KOPT-K1 (cell line): Measurements from ENCODE around the gene TTYH3.
"Not testable (repeated sequence)": the region's sequence is repeated elsewhere in the genome, so short reads cannot be mapped to it uniquely, and the experiment has no call there.

ENCODE experiments used
- H3K27ac ChIP-seq: fragments of 200-600 bp; sonication (generic); 2 replicates; pipeline ENCODE4 v1.5.1; 2016; ENCODE audit warnings: antibody characterized with exemption, mild to moderate bottlenecking, low read depth, low read length; ENCODE audit not compliant: poor library complexity, severe bottlenecking
- H3K36me3 ChIP-seq: fragments of 200-600 bp; sonication (generic); 2 replicates; pipeline ENCODE4 v1.5.1; 2017; ENCODE audit warnings: antibody characterized with exemption, mild to moderate bottlenecking, low read length, moderate library complexity; ENCODE audit not compliant: insufficient read depth
- H3K9me3 ChIP-seq: fragments of 200-600 bp; sonication (generic); 2 replicates; pipeline ENCODE4 v1.5.1; 2017; ENCODE audit warnings: antibody characterized with exemption, low read length, mild to moderate bottlenecking; ENCODE audit not compliant: insufficient read depth, poor library complexity, severe bottlenecking

The TTYH3 gene

DNA sequence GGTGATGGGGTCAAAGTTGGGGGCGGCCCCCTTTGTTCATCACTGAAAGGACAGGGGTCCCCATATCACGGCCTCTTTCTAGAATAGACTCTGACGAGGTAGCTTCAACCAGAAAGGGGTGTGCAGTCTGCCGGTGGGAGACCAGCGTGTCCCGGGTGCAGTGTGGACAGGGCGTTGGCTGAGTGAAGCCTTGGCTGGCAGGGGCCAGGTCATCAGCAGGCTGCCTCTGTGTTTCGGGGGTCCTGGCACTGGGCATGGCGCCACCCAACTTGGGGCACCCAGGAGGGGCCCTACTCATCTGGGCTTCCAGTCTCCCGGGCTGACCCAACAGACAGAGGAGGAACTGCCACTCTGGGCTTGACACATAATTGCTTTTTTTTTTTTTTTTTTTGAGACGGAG lies 52.7 kb downstream of the TTYH3 start:
- H3K36me3 ChIP-seq, result no peaks in the 10 kb centered on the region
- H3K9me3 ChIP-seq, result no peaks in the 10 kb centered on the region
- H3K27ac ChIP-seq, result no peak overlapping the region

DNA sequence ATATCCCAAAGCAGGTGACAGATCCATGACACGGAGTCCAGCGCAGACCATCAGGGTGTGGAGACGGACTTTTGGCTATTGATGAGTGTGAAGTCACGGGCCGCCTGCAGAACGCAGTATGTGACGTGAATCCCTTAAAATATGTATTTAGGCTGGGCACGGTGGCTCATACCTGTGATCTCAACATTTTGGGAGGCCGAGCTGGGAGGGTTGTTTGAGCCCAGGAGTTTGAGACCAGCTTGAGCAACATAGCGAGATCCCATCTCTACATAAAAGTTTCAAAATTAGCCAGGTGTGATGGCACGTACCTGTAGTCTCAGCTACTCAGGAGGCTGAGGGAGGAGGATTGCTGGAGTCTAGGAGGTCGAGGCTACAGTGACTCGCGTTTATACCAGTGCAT lies 54.3 kb downstream of the TTYH3 start:
- no peaks in the 10 kb centered on the region for H3K36me3 ChIP-seq
- no peaks in the 10 kb centered on the region for H3K9me3 ChIP-seq
- no peak overlapping the region for H3K27ac ChIP-seq

DNA sequence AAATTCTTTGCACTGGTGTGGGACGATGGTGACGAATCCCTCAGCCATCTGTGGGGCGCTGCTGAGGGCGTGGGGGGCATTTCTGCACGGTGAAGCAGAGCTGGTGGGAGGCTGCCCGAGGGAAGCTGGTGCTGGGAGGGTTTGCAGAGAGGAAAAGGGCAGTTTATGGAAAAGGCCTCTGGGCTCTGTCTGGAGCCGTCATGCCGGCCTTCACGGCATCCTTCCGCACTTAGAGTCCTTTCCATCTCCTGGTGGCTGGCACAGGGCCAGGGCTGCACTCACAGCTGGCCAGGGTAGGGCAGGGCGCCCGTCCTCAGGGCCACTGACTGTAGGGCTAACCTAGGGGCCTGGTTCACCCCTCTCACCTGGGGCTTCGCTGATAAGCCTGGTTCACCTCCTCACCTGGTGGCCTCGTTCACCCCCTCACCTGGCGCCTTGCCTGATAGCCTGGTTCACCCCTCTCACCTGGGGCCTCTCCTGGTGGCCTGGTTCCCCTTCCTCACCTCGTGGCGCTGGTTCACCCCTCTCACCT lies 55.6 kb downstream of the TTYH3 start:
- no peaks in the 10 kb centered on the region for H3K36me3 ChIP-seq
- no peaks in the 10 kb centered on the region for H3K9me3 ChIP-seq
- no peak overlapping the region for H3K27ac ChIP-seq

DNA sequence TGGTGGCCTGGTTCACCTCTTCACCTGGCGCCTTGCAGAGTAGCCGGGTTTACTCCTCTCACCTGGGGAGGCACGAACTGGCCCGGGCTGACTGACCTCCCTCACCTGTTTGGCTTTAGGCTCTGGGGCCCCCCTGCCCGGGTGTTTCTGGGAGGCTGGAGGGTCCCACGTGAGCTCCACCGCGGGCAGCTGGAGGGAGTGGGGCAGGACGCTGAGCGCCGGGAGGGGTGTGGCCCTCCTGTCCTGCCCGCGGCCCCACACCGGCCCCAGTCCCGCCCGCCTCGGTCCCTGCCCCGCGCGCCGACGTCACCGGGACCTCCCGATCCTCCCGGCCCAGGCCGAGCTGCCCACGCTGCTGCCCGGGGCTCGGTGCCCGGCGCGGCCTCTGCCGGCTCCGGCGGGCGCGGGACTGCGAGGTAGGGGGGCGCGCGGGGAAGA lies 56.1 kb downstream of the TTYH3 start, which contains the start of gene AMZ1:
Gene AMZ1, plus strand, starts transcription at position 322 of the 438 bp plus-strand sequence. CDS start 12,250 bp downstream, outside the sequence.
- H3K9me3 ChIP-seq, result no peaks in the 10 kb centered on the region
- H3K36me3 ChIP-seq, result no peaks in the 10 kb centered on the region
- no peak within 1 kb of the TSS for H3K27ac ChIP-seq

DNA sequence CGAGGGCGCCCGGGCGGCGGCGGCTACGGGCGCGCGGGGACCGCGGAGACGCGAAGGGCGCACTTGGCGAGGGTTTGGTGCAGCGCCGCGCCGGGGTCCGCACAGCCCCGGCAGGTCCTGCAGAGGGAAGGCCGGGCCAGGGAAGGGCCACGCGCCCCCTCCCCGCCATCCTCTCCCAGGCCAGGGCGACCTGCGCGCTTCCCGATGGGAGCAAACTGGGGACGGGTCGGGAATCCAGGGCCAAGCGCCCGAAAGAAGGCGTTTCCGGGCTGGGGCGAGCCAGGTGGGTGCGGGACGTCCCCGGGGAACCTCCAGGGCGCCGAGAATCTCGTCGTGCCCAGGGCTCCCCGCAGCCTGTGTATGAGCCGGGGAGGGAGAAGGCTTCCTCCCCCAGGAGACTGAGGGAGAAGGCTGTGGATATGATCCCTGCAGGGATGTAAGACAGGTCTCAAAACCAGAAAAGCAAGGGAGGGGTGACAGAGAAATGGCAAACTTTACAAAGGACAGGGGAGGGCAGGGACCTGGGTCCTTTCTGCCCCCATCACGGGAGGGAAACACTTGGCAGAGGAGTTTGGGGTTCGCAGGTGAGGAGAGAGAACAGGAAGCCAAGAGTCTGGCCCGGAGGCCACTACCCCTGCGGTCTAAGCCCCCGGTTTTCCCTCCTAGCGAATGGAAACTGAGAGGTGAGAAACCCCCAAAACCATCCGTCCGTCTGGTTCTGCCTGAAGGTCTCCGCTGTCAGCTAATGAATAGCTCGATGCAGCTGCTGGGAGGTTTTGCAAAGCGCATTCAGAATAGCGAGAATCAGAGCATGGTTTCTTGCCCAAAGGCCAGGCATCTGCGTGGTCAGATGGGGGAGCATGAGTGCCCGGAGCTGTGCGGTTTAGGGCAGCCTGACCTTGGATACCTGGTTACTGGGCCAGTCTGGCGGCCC lies 56.9 kb downstream of the TTYH3 start:
- Histone ChIP-seq H3K27ac (no peak overlapping the region), H3K36me3 (no peaks in the 10 kb centered on the region), H3K9me3 (no peaks in the 10 kb centered on the region)

DNA sequence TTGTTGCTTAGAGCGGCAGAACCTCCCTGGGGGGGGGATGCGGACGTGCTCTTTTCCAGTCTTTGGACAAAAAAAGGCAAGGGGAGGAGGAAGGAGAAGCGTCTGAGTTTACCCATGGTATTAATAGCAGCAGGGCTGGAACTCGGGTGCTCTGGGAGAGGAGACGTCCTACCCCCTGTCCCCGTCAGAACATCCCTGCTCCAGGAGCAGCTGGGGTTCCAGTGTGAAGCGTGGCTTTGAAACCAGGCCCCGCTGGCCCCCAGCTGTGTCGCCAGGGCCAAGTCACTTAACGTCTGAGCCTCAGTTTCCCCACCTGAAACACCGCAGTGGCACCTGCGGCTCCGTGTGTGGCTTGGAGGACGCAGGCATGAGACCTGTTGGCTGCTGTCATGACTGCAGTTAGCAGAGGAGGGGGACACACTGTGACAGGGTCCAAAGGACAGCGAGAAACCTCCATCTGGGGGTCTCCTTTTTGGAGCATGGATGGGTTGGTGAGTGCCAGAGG lies 57.6 kb downstream of the TTYH3 start:
- Histone ChIP-seq H3K9me3 (no peaks in the 10 kb centered on the region), H3K27ac (no peak overlapping the region), H3K36me3 (no peaks in the 10 kb centered on the region)

DNA sequence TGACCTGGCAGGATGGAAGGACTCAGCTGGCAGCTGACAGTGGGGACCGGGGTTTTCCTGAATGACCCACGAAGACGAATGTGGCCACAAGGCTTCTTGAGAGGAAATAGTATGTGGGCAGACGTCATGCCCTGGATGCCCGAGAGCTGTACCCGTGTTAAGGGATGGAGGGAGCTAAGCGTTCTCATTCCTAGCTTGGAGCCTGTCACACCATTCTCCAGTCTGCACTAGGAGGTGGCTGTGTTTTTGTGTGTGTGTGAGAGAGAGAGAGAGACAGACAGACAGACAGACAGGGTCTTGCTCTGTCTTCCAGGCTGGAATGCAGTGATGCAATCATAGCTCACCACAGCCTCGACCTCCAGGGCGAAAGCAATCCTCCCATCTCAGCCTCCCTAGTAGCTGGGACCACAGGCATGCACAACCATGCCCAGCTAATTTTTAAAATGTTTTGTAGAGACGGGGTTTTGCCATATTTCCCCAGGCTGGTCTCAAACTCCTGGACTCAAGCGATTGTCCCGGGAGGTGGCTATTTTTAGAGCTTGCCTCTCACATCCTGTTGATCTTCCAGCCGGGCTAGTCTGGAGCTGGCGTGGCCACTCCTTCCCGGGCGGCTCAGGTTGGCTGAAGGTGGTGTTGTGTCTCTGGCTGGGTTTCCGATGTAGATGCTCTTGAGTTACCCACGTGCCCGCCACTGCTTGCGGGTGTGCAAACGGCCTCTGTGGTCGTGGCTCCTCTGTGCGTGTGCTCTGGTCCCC lies 58.3 kb downstream of the TTYH3 start:
- Histone ChIP-seq H3K9me3 (no peaks in the 10 kb centered on the region), H3K36me3 (no peaks in the 10 kb centered on the region)

DNA sequence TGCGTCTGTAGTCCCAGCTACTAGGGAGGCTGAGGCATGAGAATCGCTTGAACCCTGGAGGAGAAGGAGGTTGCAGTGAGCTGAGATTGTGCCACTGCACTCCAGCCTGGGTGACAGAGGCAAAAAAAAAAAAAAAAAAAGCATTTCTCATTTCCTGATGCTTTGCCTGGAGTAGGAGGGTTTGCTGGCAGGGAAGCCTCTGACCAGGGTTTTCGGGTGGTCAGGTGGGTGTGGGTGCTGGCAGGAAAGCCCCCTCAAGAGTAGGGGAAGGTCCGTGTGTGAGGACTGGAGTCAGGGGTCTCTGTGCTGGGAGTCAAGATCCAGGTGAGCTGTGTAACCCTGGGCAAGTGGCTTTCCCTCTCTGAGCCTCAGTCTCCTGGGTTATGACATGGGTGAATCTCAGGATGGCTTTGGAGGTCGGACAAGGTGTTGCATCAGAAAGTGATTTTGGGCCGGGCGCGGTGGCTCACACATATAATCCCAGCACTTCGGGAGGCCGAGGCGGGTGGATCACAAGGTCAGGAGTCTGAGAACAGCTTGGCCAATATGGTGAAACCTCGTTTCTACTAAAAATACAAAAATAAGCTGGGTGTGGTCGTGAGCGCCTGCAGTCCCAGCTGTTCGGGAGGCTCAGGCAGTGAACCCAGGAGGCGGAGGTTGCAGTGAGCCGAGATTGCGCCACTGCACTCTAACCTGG lies 59.4 kb downstream of the TTYH3 start:
- H3K9me3 ChIP-seq, result no peaks in the 10 kb centered on the region
- H3K36me3 ChIP-seq, result no peaks in the 10 kb centered on the region
- no peak overlapping the region for H3K27ac ChIP-seq

More for the DNA sequence above, 58.3 kb downstream of the TTYH3 start:
- H3K27ac ChIP-seq, result no peak overlapping the region

DNA sequence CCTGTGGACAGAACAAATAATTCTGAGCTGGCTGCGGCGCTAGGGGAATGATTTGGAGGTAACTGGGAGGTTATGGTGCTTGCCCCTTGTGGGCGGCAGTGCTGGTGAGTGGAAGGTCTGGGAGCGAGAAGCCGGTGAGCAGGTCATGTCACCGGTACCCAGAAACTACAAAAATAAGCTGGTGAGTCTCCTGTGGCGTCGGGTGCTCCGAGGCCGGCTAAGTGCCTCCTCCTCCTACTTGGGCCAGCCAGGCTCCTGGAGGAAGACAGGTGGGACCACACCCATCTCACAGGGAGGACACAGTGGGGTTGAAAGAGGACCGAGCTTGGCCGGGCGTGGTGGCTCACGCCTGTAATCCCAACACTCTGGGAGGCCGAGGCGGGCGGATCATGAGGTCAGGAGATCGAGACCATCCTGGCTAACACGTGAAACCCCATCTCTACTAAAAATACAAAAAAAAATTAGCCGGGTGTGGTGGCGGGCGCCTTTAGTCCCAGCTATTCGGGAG lies 60.2 kb downstream of the TTYH3 start:
- not testable (repeated sequence) for H3K36me3 ChIP-seq, H3K9me3 ChIP-seq, H3K27ac ChIP-seq

DNA sequence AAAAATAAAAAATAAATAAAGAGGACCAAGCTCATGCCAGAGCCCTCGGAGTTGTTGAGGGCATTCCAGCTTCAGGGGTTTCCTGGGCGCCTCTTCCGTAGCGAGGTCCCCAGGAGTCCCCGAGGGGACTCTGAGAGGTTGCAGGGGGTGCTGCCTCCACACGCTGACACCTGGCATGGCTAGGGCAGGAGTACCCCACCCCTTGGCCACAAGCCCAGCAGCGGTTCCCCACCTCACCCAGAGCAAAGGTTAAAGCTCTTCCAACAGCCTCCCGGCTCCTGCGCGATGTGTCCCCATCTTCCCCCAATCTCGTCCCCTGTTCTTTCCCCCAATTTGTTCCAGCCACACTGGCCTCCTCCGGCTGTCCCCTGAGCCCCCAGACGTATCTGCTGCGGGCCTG lies 60.8 kb downstream of the TTYH3 start:
- Histone ChIP-seq H3K9me3 (no peaks in the 10 kb centered on the region), H3K27ac (no peak overlapping the region), H3K36me3 (no peaks in the 10 kb centered on the region)

DNA sequence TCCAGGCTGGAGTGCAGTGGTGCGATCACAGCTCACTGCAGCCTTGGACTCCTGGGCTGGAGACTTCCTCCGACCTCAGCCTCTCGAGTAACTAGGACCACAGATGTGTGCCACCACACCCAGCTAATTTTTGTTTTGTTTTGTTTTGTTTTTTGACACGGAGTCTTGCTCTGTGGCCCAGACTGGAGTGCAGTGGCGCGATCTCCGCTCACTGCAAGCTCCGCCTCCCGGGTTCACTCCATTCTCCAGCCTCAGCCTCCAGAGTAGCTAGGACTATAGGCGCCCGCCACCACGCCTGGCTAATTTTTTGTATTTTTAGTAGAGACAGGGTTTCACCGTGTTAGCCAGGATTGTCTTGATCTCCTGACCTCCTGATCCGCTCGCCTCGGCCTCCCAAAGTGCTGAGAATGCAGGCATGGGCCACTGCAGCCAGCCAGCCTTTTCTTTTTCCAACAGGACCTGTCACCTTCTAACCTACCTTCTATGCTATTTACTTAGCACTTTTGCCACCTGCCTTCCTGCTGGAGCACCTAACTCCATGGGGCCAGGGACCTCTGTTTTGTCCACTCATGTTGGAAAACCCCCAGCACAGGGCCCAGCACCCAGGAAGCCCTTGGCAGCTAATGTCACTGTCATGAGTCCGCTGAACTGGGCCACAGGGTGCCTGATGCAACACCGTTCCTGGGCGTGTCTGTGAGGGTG lies 61.8 kb downstream of the TTYH3 start:
- not testable (repeated sequence) for H3K36me3 ChIP-seq, H3K27ac ChIP-seq, H3K9me3 ChIP-seq

DNA sequence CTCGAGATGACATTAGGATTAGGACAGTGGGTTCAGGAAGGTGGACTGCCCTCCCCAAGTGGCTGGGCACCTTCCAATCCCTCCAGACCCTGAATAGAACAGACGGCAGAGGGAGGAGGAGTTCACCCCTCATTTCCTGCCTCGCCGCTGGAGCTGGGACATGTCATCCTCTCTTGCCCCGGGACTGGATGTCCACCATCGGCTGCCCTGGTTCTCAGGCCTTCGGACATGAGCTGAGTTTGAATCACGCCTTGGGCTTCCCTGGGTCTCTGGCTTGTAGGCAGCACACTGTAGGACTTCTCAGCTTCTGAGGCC lies 62.3 kb downstream of the TTYH3 start:
- H3K36me3 ChIP-seq, H3K9me3 ChIP-seq, H3K27ac ChIP-seq: not testable (repeated sequence)

DNA sequence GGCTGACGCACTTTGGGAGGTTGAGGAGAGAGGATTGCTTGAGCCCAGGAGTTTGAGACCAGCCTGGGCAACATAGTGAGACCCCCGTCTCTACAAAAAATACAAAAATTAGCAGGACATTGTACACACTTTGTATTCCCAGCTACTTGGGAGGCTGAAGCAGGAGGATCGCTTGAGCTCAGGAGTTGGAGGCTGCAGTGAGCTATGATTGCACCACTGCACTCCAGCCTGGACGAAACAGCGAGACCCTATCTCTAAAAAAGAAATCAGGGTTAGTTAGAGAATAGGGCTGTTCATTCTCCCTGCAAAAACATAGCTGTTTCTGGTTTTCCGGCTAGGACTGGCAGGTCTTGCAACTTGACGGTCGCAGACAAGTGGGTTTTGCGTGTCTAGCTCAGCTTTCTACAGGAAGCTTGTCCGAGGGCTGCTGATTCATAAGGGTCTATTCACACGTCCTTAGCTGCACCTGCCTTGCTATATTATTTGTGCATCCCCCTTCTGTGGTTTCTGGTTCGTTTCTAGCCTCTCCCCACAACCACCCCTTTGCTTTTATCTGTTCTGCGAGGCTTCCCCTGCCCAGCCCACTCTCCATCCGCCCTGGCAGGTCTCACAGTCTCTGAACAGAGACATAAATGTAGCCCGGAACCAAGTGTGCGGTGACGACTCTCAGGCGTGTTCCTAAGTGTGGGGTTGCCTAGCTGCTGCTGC lies 66.9 kb downstream of the TTYH3 start:
- Histone ChIP-seq H3K36me3 (no peaks in the 10 kb centered on the region), H3K9me3 (no peaks in the 10 kb centered on the region), H3K27ac (peak overlapping the region; percentile 45)

DNA sequence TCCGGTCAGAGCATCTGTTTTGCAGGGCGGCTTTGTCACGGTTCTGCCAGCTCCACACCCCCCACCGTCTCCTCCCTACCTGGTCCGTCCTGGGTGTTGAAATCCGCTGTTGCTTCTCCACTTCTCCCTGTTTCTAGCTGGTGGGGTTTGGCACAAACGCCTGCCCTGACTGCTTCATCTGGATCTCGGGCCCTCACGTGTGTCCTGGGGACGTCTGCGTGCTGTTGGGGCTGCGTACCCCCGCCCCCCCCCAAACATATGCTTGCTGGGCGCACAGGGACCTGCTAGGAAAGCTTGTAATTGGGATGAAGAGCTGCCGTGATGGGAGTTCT lies 67.5 kb downstream of the TTYH3 start:
- Histone ChIP-seq H3K9me3 (no peaks in the 10 kb centered on the region), H3K36me3 (no peaks in the 10 kb centered on the region), H3K27ac (peak overlapping the region; percentile 45)
